Cardiac muscle cell (in vitro differentiated cells and primary cell): Measurements from ENCODE around the gene KIF26B. TPM values are rescaled to one million over a fixed set of nuclear protein-coding genes. Genes with fewer than 3 reads are reported as not detected.

ENCODE experiments used
- DNase-seq, 2 donors: peaks; one replicate each; pipeline versions ENCODE4 v3.0.0 to v3.0.0-alpha.2; 2010 to 2017; ENCODE audit warnings: low read depth in 1 of 2, low spot score in 1 of 2
- H3K27ac ChIP-seq: fragments of 200-600 bp; sonication (generic); 2 replicates; pipeline ENCODE4 v1.5.1; 2016
- H3K27me3 ChIP-seq: fragments of 200-600 bp; sonication (generic); 2 replicates; pipeline ENCODE4 v1.6.0; 2016; ENCODE audit warnings: control low read depth
- H3K36me3 ChIP-seq: fragments of 200-600 bp; sonication (generic); 2 replicates; pipeline ENCODE4 v1.5.1; 2016; ENCODE audit warnings: control low read depth
- H3K4me1 ChIP-seq: fragments of 200-600 bp; sonication (generic); 2 replicates; pipeline ENCODE4 v1.8.1; 2017; ENCODE audit warnings: low read depth, mild to moderate bottlenecking, mixed run types
- H3K4me3 ChIP-seq: fragments of 200-600 bp; sonication (generic); 2 replicates; pipeline ENCODE4 v1.5.1; 2016; ENCODE audit warnings: mild to moderate bottlenecking
- H3K9me3 ChIP-seq: fragments of 200-600 bp; sonication (generic); 2 replicates; pipeline ENCODE4 v1.5.1; 2017; ENCODE audit warnings: low read depth, mild to moderate bottlenecking, control low read depth
- polyA plus RNA-seq: library from polyadenylated mRNA; unstranded; fragments of >200 nt; fragmentation: Nextera tagmentation; extraction: Ambion mirVana; gene quantifications from 2 replicates; pipeline ENCODE4 v1.2.1, GENCODE V29; 2016
- total RNA-seq: library from RNA; depleted of rRNA; stranded (reverse); fragments of >200 nt; gene quantifications from 2 replicates; pipeline ENCODE4 v1.2.3, GENCODE V29; 2016
- TF ChIP-seq, protein P1 (sequence below): IDR thresholded peaks from 2 replicates; pipeline ENCODE4 v1.5.1; 2012; ENCODE audit warnings: low read depth, mild to moderate bottlenecking, low read length

KIF26B gene
- total and polyA plus RNA-seq, 2 experiments from 2014 or later = 58.9 to 177 TPM

DNA sequence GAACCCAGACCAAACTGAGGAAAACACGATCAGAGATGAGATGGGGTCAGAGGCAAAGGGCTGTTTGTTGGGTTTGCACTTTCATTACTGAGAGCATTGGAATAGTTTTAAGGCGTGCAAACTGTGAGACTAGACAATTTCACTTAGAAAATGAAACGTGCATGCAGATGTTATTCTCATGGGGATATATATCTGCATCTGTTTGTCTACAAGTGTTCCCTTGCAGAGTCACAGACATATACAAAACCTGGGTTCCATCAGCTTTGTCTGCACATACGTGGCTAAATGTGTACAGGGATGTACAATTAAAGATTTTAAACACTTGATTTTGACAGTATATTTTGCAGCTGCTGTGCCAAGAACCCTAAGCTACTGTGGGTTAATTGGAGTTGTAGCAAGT is 355.4 kb downstream of the KIF26B start:
- H3K36me3 ChIP-seq = no peaks in the 10 kb centered on the region
- H3K27ac ChIP-seq = no peak overlapping the region
- H3K27me3 ChIP-seq = no peaks in the 10 kb centered on the region
- H3K9me3 ChIP-seq = no peaks in the 10 kb centered on the region
- TF ChIP-seq, protein P1, sequence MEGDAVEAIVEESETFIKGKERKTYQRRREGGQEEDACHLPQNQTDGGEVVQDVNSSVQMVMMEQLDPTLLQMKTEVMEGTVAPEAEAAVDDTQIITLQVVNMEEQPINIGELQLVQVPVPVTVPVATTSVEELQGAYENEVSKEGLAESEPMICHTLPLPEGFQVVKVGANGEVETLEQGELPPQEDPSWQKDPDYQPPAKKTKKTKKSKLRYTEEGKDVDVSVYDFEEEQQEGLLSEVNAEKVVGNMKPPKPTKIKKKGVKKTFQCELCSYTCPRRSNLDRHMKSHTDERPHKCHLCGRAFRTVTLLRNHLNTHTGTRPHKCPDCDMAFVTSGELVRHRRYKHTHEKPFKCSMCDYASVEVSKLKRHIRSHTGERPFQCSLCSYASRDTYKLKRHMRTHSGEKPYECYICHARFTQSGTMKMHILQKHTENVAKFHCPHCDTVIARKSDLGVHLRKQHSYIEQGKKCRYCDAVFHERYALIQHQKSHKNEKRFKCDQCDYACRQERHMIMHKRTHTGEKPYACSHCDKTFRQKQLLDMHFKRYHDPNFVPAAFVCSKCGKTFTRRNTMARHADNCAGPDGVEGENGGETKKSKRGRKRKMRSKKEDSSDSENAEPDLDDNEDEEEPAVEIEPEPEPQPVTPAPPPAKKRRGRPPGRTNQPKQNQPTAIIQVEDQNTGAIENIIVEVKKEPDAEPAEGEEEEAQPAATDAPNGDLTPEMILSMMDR = no peak
- peaks cover 40% of the 10 kb centered on the region for H3K4me1 ChIP-seq
- no peak for DNase-seq
- H3K4me3 ChIP-seq = no peak overlapping the region

DNA sequence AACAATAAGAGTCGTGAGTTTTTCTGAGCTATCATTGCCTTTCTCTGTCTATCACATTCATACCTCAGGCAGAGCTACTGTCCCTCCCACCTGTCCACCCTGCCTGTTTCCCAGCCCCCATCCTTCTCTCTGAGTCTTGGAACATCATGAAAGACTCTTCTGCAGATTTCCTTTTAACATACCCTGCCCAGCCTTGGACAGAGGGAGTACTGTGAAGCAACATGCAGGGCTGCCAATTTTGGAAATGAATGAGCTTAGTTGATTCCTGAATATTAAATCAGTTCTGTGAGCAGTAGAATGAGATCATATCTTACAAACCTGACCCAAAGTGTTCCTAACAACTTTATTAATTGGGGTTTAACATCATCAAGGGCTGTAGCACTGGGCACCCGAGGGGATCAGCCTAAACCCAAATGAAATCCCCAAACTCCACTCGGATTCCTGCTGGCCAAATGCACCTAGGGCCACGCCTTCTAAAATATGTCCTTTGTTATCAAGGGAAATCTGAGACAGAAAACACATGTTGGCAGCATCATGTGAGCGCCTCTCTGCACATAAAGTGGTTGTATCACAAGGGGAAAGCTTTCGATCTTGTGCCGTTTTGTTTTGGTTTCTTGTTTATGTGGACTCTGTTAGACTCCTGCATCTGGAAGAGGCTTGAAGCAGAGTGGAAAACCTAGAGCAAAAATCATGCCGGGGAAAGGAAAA is 357.6 kb downstream of the KIF26B start:
- no peaks in the 10 kb centered on the region for H3K9me3 ChIP-seq
- peaks cover 40% of the 10 kb centered on the region for H3K4me1 ChIP-seq
- peak overlapping the region; percentile 6 for H3K4me3 ChIP-seq
- no peak for DNase-seq
- no peaks in the 10 kb centered on the region for H3K27me3 ChIP-seq
- peak overlapping the region; percentile 80 for H3K27ac ChIP-seq
- no peaks in the 10 kb centered on the region for H3K36me3 ChIP-seq
- TF ChIP-seq, protein P1 = no peak

DNA sequence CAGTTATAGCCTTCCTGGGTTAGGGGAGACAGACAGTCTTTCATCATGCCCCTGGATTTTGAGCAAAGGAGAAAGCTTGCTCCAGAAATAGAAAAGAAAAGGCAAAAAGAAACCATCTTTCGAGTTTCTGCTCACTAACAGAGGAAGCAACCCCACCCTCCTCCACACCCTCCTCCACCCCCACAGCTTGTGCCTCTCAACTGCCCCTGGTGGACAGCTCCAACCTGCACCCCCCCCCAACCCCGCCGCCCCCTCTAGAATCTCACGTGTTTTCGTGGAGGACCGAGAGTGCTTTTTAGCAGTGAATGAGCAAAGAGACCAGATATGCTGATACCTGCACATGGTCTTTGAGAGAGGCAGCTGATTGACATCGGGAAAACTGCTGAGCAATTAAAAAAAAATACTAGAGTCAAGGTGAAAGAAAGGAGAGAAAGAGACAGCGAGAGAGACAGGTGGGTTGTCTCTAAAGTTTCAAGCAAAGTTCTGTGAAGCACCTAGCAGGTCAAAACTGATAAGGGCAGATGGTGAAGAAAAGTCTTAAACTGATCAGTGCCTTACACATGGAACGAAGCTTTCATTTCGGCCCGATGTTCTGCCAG is 358.3 kb downstream of the KIF26B start:
- no peak overlapping the region for H3K4me3 ChIP-seq
- H3K4me1 ChIP-seq = peaks cover 40% of the 10 kb centered on the region
- DNase-seq = peak; percentile 32 to 36
- no peaks in the 10 kb centered on the region for H3K36me3 ChIP-seq
- TF ChIP-seq, protein P1 = peak; percentile 22
- peak overlapping the region; percentile 80 for H3K27ac ChIP-seq
- no peaks in the 10 kb centered on the region for H3K27me3 ChIP-seq
- no peaks in the 10 kb centered on the region for H3K9me3 ChIP-seq

DNA sequence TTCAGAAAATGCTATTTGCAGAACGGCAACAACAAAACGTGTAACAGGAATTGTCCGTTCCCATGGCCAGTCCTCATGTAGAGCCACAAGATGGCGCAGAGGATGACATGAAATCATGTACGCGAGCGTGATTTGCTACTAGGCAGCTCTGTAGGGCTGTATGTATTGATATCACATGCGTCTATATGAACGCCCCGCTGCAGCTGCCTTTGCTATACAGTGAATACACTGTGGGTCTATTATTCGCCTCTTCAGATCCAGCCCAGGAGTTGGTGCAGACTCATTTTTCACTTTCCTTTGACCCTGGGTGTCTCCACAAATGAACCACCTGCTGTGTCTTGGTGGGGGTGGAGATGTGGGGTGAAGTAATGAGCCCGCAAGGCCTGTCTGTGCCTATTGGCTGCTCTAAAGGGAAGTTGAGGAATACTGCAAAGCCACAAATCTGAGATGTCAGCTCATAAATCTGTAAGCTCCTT is 361.5 kb downstream of the KIF26B start:
- no peaks in the 10 kb centered on the region for H3K36me3 ChIP-seq
- H3K9me3 ChIP-seq = no peaks in the 10 kb centered on the region
- H3K27ac ChIP-seq = peak overlapping the region; percentile 30
- no peaks in the 10 kb centered on the region for H3K27me3 ChIP-seq
- TF ChIP-seq, protein P1 = peak; percentile 6
- no peak for DNase-seq
- peaks cover 24% of the 10 kb centered on the region for H3K4me1 ChIP-seq
- no peak overlapping the region for H3K4me3 ChIP-seq

DNA sequence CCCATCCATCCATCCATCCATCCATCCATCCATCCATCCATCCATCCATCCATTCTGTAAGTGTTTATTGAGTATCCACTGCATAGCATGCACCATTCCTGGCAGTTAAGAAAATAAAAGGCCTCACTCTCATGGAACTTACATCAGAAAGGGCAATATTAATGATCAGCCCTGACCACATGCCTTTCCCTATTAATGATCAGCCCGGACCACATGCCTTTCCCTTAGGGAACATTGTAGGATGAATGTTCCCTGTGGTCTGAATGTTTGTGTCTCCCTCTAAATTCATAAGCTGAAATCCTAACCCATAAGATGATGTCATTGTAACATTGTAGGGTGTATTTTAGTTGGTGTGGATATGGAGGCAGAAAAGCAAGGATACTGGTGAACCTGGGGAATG is 365.8 kb downstream of the KIF26B start:
- H3K4me3 ChIP-seq = no peak overlapping the region
- no peaks in the 10 kb centered on the region for H3K9me3 ChIP-seq
- no peaks in the 10 kb centered on the region for H3K4me1 ChIP-seq
- no peak for DNase-seq
- TF ChIP-seq, protein P1 = no peak
- H3K27me3 ChIP-seq = no peaks in the 10 kb centered on the region
- H3K27ac ChIP-seq = no peak overlapping the region
- H3K36me3 ChIP-seq = no peaks in the 10 kb centered on the region
